Neural cell (in vitro differentiated cells): ENCODE measurements around the gene SH2D1A. TPM values are rescaled to one million over a fixed set of nuclear protein-coding genes. Genes with fewer than 3 reads are reported as not detected.
"Not testable (repeated sequence)": the region's sequence is repeated elsewhere in the genome, so short reads cannot be mapped to it uniquely, and the experiment has no call there.

Experiments
- H2AFZ ChIP-seq: fragments of 200-600, 300-800 bp; sonication (generic), shearing (Covaris generic); 2 replicates; pipeline ENCODE4 v1.6.0; 2014; ENCODE audit warnings: low read depth, mild to moderate bottlenecking, antibody characterized with exemption, low read length, moderate library complexity
- H3F3A ChIP-seq: fragments of 200-600 bp; shearing (Covaris generic); 2 replicates; pipeline ENCODE4 v1.6.1; 2016; ENCODE audit warnings: mild to moderate bottlenecking, moderate library complexity, mixed read lengths, antibody characterized with exemption, low read length; ENCODE audit not compliant: insufficient read depth, poor library complexity, severe bottlenecking
- H3K27ac ChIP-seq: fragments of 200-600, 300-800 bp; sonication (generic), shearing (Covaris generic); 2 replicates; pipeline ENCODE4 v1.5.1; 2014; ENCODE audit warnings: mild to moderate bottlenecking, low read length, moderate library complexity
- H3K27me3 ChIP-seq: fragments of 300-800, 200-600 bp; sonication (generic), shearing (Covaris generic); 2 replicates; pipeline ENCODE4 v1.6.0; 2014; ENCODE audit warnings: mild to moderate bottlenecking, low read depth, low read length, moderate library complexity; ENCODE audit not compliant: insufficient read depth
- H3K36me3 ChIP-seq: fragments of 300-800, 200-600 bp; sonication (generic), shearing (Covaris generic); 2 replicates; pipeline ENCODE4 v1.5.1; 2014; ENCODE audit warnings: mild to moderate bottlenecking, antibody characterized with exemption, low read length, moderate library complexity; ENCODE audit not compliant: insufficient read depth
- H3K4me2 ChIP-seq: fragments of 300-800, 200-600 bp; sonication (generic), shearing (Covaris generic); 2 replicates; pipeline ENCODE4 v1.6.0; 2014; ENCODE audit warnings: mild to moderate bottlenecking, low read length
- H3K4me3 ChIP-seq: fragments of 300-800, 200-600 bp; sonication (generic), shearing (Covaris generic); 2 replicates; pipeline ENCODE4 v1.5.1; 2014; ENCODE audit warnings: mild to moderate bottlenecking, low read length, moderate library complexity
- H3K79me2 ChIP-seq: fragments of 200-600 bp; shearing (Covaris generic); replicated peaks from 2 replicates; pipeline ENCODE4 v1.6.0; 2014; ENCODE audit warnings: mild to moderate bottlenecking, low read length, moderate library complexity; ENCODE audit not compliant: insufficient read depth
- H3K9ac ChIP-seq: fragments of 300-800, 200-600 bp; sonication (generic), shearing (Covaris generic); 2 replicates; pipeline ENCODE4 v1.6.1; 2016; ENCODE audit warnings: mild to moderate bottlenecking, low read length, mixed read lengths
- H3K9me2 ChIP-seq: fragments of 200-600 bp; shearing (Covaris generic); 2 replicates; pipeline ENCODE4 v1.6.1; 2016; ENCODE audit warnings: mild to moderate bottlenecking, low read length, mixed read lengths; ENCODE audit not compliant: insufficient read depth
- H3K9me3 ChIP-seq: fragments of 200-600, 300-800 bp; sonication (generic), shearing (Covaris generic); 2 replicates; pipeline ENCODE4 v1.6.1; 2016; ENCODE audit warnings: mild to moderate bottlenecking, mixed run types, low read length, moderate library complexity, mixed read lengths
- H4K20me1 ChIP-seq: fragments of 200-600 bp; shearing (Covaris generic); 2 replicates; pipeline ENCODE4 v1.6.1; 2016; ENCODE audit warnings: mild to moderate bottlenecking, mixed run types; ENCODE audit not compliant: insufficient read depth
- CTCF ChIP-seq: fragments of 450-650 bp; IDR thresholded peaks from 2 replicates; pipeline ENCODE4 v1.5.1; 2014; ENCODE audit warnings: antibody characterized with exemption, mild to moderate bottlenecking, moderate library complexity; ENCODE audit not compliant: poor library complexity, severe bottlenecking
- EP300 ChIP-seq: fragments of 450-650 bp; conservative IDR thresholded peaks from 2 replicates; pipeline ENCODE4 v1.6.1; 2014; ENCODE audit warnings: antibody characterized with exemption, mild to moderate bottlenecking, moderate library complexity; ENCODE audit not compliant: poor library complexity, severe bottlenecking
- EZH2 ChIP-seq: fragments of 200-600, 300-800 bp; shearing (Covaris generic), sonication (generic); IDR thresholded peaks from 2 replicates; pipeline ENCODE4 v1.6.1; 2014; ENCODE audit warnings: antibody characterized with exemption, low read length, borderline replicate concordance, mild to moderate bottlenecking; ENCODE audit not compliant: insufficient read depth, poor library complexity, severe bottlenecking
- MXI1 ChIP-seq: fragments of 450-650 bp; conservative IDR thresholded peaks from 2 replicates; pipeline ENCODE4 v1.6.1; 2014; ENCODE audit warnings: antibody characterized with exemption, mild to moderate bottlenecking; ENCODE audit not compliant: poor library complexity, severe bottlenecking
- POLR2AphosphoS5 ChIP-seq: IDR thresholded peaks from 2 replicates; pipeline ENCODE4 v1.6.1; 2012
- RAD21 ChIP-seq: fragments of 450-650 bp; conservative IDR thresholded peaks from 2 replicates; pipeline ENCODE4 v1.6.1; 2014; ENCODE audit warnings: antibody characterized with exemption, mild to moderate bottlenecking, moderate library complexity
- SMC3 ChIP-seq: fragments of 450-650 bp; conservative IDR thresholded peaks from 2 replicates; pipeline ENCODE4 v1.6.1; 2014; ENCODE audit warnings: antibody characterized with exemption, mild to moderate bottlenecking, moderate library complexity; ENCODE audit not compliant: poor library complexity
- TAF1 ChIP-seq: IDR thresholded peaks from 2 replicates; pipeline ENCODE4 v1.6.1; 2012; ENCODE audit warnings: low read depth
- polyA plus RNA-seq: library from polyadenylated mRNA; depleted of rRNA; stranded (reverse); fragments of >200 nt; gene quantifications from 2 replicates; pipeline ENCODE4 v1.2.3, GENCODE V29; 2014
- TF ChIP-seq, protein P1 (sequence below): IDR thresholded peaks from 2 replicates; pipeline ENCODE4 v1.6.1; 2012; ENCODE audit warnings: borderline replicate concordance

Gene SH2D1A
- polyA plus RNA-seq, 1 donor from 2014 or later, result not detected

- H3K27ac ChIP-seq, result no peak overlapping the region
- H3K27me3 ChIP-seq, result no peaks in the 10 kb centered on the region
- no peak overlapping the region for H3K4me3 ChIP-seq
- H3K4me2 ChIP-seq, result no peak overlapping the region
- H3K9me2 ChIP-seq, result no peaks in the 10 kb centered on the region
- H3K79me2 ChIP-seq, result no peaks in the 10 kb centered on the region
- H3K9ac ChIP-seq, result no peak overlapping the region
- TF ChIP-seq EZH2, result no peak
- no peak for TF ChIP-seq EP300
- TF ChIP-seq MXI1, result no peak
- TF ChIP-seq TAF1, result no peak
- peak; percentile 75 for TF ChIP-seq CTCF
- no peak for TF ChIP-seq POLR2AphosphoS5
- peak; percentile 81 for TF ChIP-seq SMC3
- peak; percentile 87 for TF ChIP-seq RAD21
- no peaks in the 10 kb centered on the region for H3F3A ChIP-seq
- no peaks in the 10 kb centered on the region for H3K36me3 ChIP-seq
- no peaks in the 10 kb centered on the region for H4K20me1 ChIP-seq
- no peak overlapping the region for H2AFZ ChIP-seq
- H3K9me3 ChIP-seq, result no peaks in the 10 kb centered on the region
These were observed 60.1 kb downstream of the SH2D1A start for GRCh38 chrX:124406294-124407014.

GRCh38 chrX:124407226-124407625 lies 60.9 kb downstream of the SH2D1A start:
- Histone ChIP-seq H4K20me1 (no peaks in the 10 kb centered on the region), H3K36me3 (no peaks in the 10 kb centered on the region), H3K27me3 (no peaks in the 10 kb centered on the region), H2AFZ (no peak overlapping the region), H3K4me2 (no peak overlapping the region), H3K9me2 (no peaks in the 10 kb centered on the region), H3K9ac (no peak overlapping the region), H3K9me3 (no peaks in the 10 kb centered on the region), H3K4me3 (no peak overlapping the region), H3K79me2 (no peaks in the 10 kb centered on the region), H3F3A (no peaks in the 10 kb centered on the region), H3K27ac (no peak overlapping the region)
- TF ChIP-seq, protein P1, sequence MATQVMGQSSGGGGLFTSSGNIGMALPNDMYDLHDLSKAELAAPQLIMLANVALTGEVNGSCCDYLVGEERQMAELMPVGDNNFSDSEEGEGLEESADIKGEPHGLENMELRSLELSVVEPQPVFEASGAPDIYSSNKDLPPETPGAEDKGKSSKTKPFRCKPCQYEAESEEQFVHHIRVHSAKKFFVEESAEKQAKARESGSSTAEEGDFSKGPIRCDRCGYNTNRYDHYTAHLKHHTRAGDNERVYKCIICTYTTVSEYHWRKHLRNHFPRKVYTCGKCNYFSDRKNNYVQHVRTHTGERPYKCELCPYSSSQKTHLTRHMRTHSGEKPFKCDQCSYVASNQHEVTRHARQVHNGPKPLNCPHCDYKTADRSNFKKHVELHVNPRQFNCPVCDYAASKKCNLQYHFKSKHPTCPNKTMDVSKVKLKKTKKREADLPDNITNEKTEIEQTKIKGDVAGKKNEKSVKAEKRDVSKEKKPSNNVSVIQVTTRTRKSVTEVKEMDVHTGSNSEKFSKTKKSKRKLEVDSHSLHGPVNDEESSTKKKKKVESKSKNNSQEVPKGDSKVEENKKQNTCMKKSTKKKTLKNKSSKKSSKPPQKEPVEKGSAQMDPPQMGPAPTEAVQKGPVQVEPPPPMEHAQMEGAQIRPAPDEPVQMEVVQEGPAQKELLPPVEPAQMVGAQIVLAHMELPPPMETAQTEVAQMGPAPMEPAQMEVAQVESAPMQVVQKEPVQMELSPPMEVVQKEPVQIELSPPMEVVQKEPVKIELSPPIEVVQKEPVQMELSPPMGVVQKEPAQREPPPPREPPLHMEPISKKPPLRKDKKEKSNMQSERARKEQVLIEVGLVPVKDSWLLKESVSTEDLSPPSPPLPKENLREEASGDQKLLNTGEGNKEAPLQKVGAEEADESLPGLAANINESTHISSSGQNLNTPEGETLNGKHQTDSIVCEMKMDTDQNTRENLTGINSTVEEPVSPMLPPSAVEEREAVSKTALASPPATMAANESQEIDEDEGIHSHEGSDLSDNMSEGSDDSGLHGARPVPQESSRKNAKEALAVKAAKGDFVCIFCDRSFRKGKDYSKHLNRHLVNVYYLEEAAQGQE, result no peak
- TF ChIP-seq POLR2AphosphoS5 (no peak), TAF1 (no peak), SMC3 (no peak), CTCF (no peak), RAD21 (no peak), EZH2 (no peak), EP300 (no peak), MXI1 (no peak)

DNA sequence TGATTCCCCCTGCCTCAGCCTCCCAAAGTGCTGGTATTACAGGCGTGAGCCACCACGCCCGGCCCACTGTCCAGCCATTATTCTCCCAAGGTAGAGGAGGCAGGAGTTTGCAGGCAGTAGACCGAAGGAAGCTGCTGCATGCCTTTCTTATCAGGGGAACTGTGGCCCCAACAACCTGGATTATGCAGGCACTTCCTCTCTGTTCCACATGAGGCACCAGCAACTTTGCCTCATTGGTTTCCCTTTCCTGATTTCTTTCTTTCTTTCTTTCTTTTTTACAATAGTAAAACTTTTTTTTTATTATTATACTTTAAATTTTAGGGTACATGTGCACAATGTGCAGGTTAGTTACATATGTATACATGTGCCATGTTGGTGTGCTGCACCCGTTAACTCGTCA lies 62.0 kb downstream of the SH2D1A start:
- not testable (repeated sequence) for H3K27me3 ChIP-seq, H3K4me3 ChIP-seq, H4K20me1 ChIP-seq, H2AFZ ChIP-seq, H3K79me2 ChIP-seq, H3F3A ChIP-seq, H3K36me3 ChIP-seq, H3K27ac ChIP-seq, H3K9me2 ChIP-seq, H3K9me3 ChIP-seq, H3K4me2 ChIP-seq, H3K9ac ChIP-seq
